NCI-H1694 treated with DMSO at 0.1 percent for 48 hours (cell line): ENCODE results near the gene S1PR1.
"Not testable (repeated sequence)": the region's sequence is repeated elsewhere in the genome, so short reads cannot be mapped to it uniquely, and the experiment has no call there.

ENCODE experiments used
- DNase-seq: peaks from one replicate; lab custom pipeline; 2025; lab: John Stamatoyannopoulos, UW

S1PR1 gene

GRCh38 chr1:101236516-101237228 is at the start of gene S1PR1:
S1PR1 (plus strand) TSS chr1:101237019; CDS start chr1:101238985, 1,966 bp downstream.
- no peak for DNase-seq

- no peak for DNase-seq
These were observed 49.5 kb upstream of the S1PR1 start for GRCh38 chr1:101187297-101187696.

GRCh38 chr1:101188331-101188730 is 48.5 kb upstream of the S1PR1 start:
- no peak for DNase-seq

- not testable (repeated sequence) for DNase-seq
These were observed 47.9 kb upstream of the S1PR1 start for GRCh38 chr1:101188968-101189367.

GRCh38 chr1:101190441-101190840 is 46.4 kb upstream of the S1PR1 start:
- DNase-seq, result no peak

- DNase-seq, result no peak
These were observed 45.8 kb upstream of the S1PR1 start for GRCh38 chr1:101191049-101191448.

- DNase-seq, result no peak
These were observed 43.1 kb upstream of the S1PR1 start for GRCh38 chr1:101193733-101194169.

GRCh38 chr1:101194746-101195145 is 42.1 kb upstream of the S1PR1 start:
- no peak for DNase-seq

- DNase-seq, result no peak
These were observed 40.2 kb upstream of the S1PR1 start for GRCh38 chr1:101196668-101197067.

- DNase-seq, result no peak
These were observed 37.8 kb upstream of the S1PR1 start for GRCh38 chr1:101198842-101199636.

GRCh38 chr1:101199637-101199982 is 37.2 kb upstream of the S1PR1 start:
- no peak for DNase-seq

- no peak for DNase-seq
These were observed 36.3 kb upstream of the S1PR1 start for GRCh38 chr1:101200513-101200912.

- DNase-seq, result no peak
These were observed 32.8 kb upstream of the S1PR1 start for GRCh38 chr1:101203820-101204540.

- no peak for DNase-seq
These were observed 31.4 kb upstream of the S1PR1 start for GRCh38 chr1:101205457-101205856.

GRCh38 chr1:101206139-101206538 is 30.7 kb upstream of the S1PR1 start:
- not testable (repeated sequence) for DNase-seq

- DNase-seq, result not testable (repeated sequence)
These were observed 29.5 kb upstream of the S1PR1 start for GRCh38 chr1:101207271-101207670.

- DNase-seq, result no peak
These were observed 28.9 kb upstream of the S1PR1 start for GRCh38 chr1:101207891-101208290.

GRCh38 chr1:101215363-101216011 is 21.3 kb upstream of the S1PR1 start:
- DNase-seq, result no peak

- DNase-seq, result no peak
These were observed 20.2 kb upstream of the S1PR1 start for GRCh38 chr1:101216623-101217022.

GRCh38 chr1:101217148-101217547 is 19.7 kb upstream of the S1PR1 start:
- no peak for DNase-seq

GRCh38 chr1:101218968-101219367 is 17.9 kb upstream of the S1PR1 start:
- DNase-seq, result not testable (repeated sequence)
